NB4 (cell line): Measurements from ENCODE around the gene TSSC4.

ENCODE experiments used
- CTCF ChIP-seq: IDR thresholded peaks from one replicate; pipeline ENCODE4 v1.5.1; 2012; ENCODE audit warnings: low read depth, low read length
- POLR2A ChIP-seq: IDR thresholded peaks from 2 replicates; pipeline ENCODE4 v1.6.1; 2011; ENCODE audit warnings: mild to moderate bottlenecking; ENCODE audit not compliant: insufficient read length; ENCODE audit errors: extremely low read depth

- no peak for TF ChIP-seq CTCF
- TF ChIP-seq POLR2A: no peak
These were observed 18.3 kb downstream of the TSSC4 start for GRCh38 chr11:2418693-2419360.
